DMS153 (cell line): Measurements from ENCODE around the gene SOWAHC.
"Not testable (repeated sequence)": the region's sequence is repeated elsewhere in the genome, so short reads cannot be mapped to it uniquely, and the experiment has no call there.

Experiments
- DNase-seq: peaks from one replicate; lab custom pipeline; 2025; lab: John Stamatoyannopoulos, UW

The SOWAHC gene, protein sequence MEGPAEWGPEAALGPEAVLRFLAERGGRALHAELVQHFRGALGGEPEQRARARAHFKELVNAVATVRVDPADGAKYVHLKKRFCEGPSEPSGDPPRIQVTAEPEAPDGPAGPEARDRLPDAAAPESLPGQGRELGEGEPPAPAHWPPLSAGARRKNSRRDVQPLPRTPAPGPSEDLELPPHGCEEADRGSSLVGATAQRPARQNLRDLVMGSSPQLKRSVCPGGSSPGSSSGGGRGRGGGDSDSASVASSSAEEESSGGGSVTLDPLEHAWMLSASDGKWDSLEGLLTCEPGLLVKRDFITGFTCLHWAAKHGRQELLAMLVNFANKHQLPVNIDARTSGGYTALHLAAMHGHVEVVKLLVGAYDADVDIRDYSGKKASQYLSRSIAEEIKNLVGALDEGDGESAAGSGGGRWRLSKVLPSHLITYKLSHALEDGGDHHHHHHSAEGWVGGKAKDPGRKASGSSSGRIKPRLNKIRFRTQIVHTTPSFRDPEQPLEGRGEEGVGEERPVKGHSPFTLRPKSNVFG

GRCh38 chr2:109613922-109614714 lies at the start of gene SOWAHC, which contains the start of gene SEPTIN10:
TSS of gene SOWAHC (plus strand) at chr2:109614364. CDS start at chr2:109614490, 126 bp downstream.
TSS of gene SEPTIN10 (minus strand) at chr2:109613966. CDS start at chr2:109613827, 139 bp downstream.
- DNase-seq, result peak; percentile 87

DNA sequence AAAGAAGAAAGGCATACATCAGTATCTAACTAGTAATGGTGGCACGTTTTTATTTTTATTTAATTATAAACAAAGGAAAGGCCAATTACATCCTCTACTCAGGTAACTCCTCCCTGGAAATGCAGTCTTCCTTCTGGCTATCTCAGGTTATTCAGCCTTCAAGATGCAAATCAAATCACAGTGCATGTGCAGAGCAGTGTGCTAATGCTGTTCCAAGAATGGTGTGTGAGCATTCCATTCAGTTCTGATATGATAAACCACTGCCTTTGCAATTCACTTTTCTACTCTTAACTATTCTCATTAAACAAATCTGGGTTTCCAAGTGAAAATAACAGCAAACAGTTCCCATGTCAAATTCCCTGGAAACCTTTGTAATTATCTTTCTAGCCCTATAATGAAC lies 38.8 kb upstream of the SOWAHC start:
- DNase-seq, result no peak

- not testable (repeated sequence) for DNase-seq
Observed at GRCh38 chr2:109577630-109578029, 36.5 kb upstream of the SOWAHC start.

GRCh38 chr2:109582928-109583895 lies 31.0 kb upstream of the SOWAHC start:
- DNase-seq, result no peak

DNA sequence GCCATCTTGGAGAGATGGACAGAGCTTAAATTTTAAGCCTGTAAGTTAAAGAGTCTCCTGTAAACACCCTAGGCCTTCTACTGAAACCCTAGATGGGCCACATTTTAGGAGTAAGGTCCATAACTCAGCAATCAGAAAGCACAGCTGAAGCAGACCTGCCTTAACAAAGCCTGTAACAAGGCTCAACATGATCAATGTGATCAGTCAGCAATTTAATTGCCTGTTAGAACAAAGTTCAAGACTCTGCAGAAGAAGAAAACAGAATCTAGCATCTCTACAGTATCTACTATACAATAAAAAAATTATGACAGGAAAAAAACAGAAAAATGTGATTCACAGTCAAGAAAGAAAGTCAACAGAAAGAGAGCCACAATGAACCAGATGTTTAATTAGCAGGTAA lies 27.5 kb upstream of the SOWAHC start:
- no peak for DNase-seq

GRCh38 chr2:109591206-109591605 lies 23.0 kb upstream of the SOWAHC start:
- no peak for DNase-seq

GRCh38 chr2:109592905-109593304 lies 21.3 kb upstream of the SOWAHC start:
- DNase-seq, result no peak

- no peak for DNase-seq
Observed at GRCh38 chr2:109594246-109594885, 19.8 kb upstream of the SOWAHC start.

GRCh38 chr2:109595644-109596043 lies 18.5 kb upstream of the SOWAHC start:
- no peak for DNase-seq

GRCh38 chr2:109597283-109597682 lies 16.9 kb upstream of the SOWAHC start:
- no peak for DNase-seq

- DNase-seq, result no peak
Observed at GRCh38 chr2:109601783-109602182, 12.4 kb upstream of the SOWAHC start.

- no peak for DNase-seq
Observed at GRCh38 chr2:109602617-109603188, 11.5 kb upstream of the SOWAHC start.

DNA sequence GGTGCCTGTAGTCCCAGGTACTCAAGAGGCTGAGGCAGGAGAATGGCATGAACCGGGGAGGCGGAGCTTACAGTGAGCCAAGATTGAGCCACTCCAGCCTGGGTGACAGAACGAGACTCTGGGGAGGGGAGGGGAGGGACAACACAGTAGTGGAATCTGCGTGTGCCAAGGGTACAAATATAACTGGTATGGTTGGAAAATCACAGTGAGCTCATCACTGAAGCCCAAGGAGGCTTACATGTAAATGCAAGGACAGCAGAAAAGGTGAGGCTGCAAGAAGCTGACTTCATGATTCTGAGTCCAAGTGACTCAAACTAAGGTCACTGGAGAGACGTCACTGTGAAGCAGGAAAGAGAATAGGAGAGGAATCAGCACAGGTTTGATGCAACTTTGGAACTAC lies 9.6 kb upstream of the SOWAHC start:
- DNase-seq, result no peak

DNA sequence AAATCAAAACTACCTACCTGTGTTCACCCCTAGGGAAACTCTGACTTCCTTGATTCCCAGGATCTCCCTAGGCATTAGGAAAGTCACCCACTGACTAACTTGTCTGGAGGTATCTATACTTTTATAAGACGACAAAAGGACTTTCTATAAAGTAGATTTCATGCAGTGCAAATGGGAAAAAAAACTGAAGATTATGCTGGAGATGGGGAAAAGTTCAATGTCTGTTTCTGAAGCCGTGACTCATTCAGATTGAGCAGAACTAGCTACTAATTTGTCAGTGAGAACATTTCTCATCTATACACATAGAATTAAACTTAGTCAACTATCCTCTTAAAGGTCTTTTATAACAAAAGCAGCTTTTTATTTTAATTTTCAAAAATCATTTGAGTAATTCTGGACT lies 6.4 kb upstream of the SOWAHC start:
- no peak for DNase-seq

DNA sequence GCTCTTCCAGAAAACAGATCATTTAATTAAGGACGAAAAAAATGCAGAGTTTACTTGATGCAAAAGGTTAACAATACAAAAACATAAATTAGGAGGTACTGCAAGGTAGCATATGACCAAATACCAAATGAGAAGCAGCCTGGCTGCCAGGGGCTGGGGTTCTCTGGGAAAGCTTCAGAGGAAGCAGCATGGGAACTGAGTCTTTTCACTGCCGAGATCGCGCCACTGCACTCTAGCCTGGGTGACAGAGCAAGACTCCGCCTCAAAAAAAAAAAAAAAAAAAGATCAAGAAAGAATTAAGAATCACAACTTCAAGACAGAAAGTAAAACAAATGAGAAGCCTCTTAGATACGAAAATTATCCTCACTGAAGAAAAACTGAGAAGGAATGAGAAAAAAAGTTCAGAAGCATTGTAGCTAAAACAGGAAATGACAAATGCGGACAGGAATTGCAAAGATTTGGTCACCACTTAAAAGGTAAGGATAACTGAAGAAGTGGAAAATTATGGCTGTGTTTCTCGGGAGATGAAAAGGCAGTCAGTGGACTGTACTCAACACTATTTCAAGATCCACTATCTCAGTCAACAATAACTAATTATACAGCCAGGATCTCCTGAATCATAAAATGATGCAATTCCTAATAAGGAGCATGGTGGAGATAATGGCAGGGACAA lies 4.7 kb upstream of the SOWAHC start:
- no peak for DNase-seq

GRCh38 chr2:109611467-109612095 lies 2.6 kb upstream of the SOWAHC start:
- DNase-seq, result no peak

DNA sequence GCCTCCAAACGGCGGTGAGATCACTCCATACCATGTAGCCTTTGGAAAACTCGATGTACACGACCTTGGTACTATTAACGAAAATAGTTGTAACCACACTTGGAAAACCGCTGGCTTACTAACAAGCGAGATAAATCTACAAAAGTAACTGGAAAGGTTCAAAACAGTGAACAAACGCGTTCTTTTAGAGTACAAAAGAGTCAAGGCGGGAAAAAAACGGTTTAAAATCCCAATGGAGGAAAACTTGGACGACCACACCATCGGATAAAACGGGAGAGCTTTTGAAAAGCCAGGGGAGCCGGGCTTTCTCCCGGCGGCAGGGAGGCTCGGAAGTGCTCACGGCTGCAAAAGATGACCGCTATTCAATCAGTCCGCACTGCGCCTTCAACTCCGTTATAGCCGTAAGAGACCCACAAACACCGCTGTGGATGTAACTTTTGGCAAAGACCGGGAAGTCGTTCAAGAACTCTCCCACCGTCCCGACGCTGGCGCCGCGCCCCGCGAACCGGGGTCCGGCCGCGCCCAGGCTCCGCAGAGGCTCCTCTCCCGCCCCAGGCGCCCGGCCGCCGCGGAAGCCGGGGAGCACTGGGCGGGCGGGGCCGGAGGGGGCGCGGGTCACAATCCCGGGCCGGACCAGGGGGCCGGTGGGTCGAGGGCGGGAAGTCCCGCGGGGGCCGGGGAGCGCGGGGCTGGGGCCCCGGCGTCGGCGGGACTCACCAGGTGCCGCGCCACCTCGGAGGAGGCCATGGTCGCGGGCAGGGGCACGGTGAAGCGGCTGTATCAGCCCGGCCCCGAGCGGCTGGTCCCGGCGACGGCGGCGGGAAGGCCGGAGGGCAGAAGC lies 863 bp upstream of the SOWAHC start:
- DNase-seq, result no peak

DNA sequence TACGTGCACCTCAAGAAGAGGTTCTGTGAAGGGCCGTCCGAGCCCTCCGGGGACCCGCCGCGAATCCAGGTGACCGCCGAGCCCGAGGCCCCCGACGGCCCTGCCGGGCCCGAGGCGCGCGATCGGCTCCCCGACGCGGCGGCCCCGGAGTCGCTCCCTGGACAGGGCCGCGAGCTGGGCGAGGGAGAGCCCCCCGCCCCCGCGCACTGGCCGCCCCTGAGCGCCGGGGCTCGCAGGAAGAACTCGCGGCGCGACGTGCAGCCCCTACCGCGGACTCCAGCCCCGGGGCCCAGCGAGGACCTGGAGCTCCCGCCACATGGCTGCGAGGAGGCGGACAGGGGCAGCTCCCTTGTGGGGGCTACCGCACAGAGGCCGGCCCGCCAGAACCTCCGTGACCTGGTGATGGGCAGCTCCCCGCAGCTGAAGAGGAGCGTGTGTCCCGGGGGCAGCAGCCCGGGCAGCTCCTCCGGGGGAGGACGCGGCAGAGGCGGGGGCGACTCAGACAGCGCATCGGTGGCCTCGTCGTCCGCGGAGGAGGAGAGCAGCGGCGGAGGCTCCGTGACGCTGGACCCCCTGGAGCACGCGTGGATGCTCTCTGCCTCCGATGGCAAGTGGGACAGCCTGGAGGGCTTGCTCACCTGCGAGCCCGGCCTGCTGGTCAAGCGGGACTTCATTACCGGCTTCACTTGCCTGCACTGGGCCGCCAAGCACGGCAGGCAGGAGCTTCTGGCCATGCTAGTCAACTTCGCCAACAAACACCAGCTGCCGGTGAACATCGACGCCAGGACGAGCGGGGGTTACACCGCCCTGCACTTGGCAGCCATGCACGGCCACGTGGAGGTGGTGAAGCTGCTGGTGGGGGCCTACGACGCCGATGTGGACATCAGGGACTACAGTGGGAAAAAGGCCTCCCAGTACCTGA lies 812 bp downstream of the SOWAHC start:
- no peak for DNase-seq
